Ishikawa (cell line): ENCODE measurements around the gene HS3ST2.

Experiments
- CEBPB ChIP-seq: IDR thresholded peaks from 2 replicates; pipeline ENCODE4 v1.6.1; 2012
- CREB1 ChIP-seq: IDR thresholded peaks from 2 replicates; pipeline ENCODE4 v1.6.1; 2012; ENCODE audit warnings: low read depth
- FOXM1 ChIP-seq: IDR thresholded peaks from 2 replicates; pipeline ENCODE4 v1.6.1; 2012; ENCODE audit warnings: low read depth, borderline replicate concordance
- TAF1 ChIP-seq: IDR thresholded peaks from 2 replicates; pipeline ENCODE4 v1.6.1; 2012; ENCODE audit warnings: low read depth, mild to moderate bottlenecking
- TCF12 ChIP-seq: IDR thresholded peaks from 2 replicates; pipeline ENCODE4 v1.6.1; 2012; ENCODE audit warnings: low read depth
- TF ChIP-seq, protein P1 (sequence below): IDR thresholded peaks from 2 replicates; pipeline ENCODE4 v1.6.1; 2012; ENCODE audit warnings: low read depth, mild to moderate bottlenecking

GRCh38 chr16:22847690-22848089, 33.7 kb downstream of the HS3ST2 start:
- TF ChIP-seq CREB1 (no peak), TCF12 (no peak), CEBPB (no peak), TAF1 (no peak), FOXM1 (no peak)
- TF ChIP-seq, protein P1, sequence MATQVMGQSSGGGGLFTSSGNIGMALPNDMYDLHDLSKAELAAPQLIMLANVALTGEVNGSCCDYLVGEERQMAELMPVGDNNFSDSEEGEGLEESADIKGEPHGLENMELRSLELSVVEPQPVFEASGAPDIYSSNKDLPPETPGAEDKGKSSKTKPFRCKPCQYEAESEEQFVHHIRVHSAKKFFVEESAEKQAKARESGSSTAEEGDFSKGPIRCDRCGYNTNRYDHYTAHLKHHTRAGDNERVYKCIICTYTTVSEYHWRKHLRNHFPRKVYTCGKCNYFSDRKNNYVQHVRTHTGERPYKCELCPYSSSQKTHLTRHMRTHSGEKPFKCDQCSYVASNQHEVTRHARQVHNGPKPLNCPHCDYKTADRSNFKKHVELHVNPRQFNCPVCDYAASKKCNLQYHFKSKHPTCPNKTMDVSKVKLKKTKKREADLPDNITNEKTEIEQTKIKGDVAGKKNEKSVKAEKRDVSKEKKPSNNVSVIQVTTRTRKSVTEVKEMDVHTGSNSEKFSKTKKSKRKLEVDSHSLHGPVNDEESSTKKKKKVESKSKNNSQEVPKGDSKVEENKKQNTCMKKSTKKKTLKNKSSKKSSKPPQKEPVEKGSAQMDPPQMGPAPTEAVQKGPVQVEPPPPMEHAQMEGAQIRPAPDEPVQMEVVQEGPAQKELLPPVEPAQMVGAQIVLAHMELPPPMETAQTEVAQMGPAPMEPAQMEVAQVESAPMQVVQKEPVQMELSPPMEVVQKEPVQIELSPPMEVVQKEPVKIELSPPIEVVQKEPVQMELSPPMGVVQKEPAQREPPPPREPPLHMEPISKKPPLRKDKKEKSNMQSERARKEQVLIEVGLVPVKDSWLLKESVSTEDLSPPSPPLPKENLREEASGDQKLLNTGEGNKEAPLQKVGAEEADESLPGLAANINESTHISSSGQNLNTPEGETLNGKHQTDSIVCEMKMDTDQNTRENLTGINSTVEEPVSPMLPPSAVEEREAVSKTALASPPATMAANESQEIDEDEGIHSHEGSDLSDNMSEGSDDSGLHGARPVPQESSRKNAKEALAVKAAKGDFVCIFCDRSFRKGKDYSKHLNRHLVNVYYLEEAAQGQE = no peak
